ENCODE data around the gene PIK3CA. TPM values are rescaled to one million over a fixed set of nuclear protein-coding genes. Genes with fewer than 3 reads are reported as not detected.
A peak's percentile ranks its signal among the peaks of the same experiment; 100 is the strongest.
"Not testable (repeated sequence)": the region's sequence is repeated elsewhere in the genome, so short reads cannot be mapped to it uniquely, and the experiment has no call there.

The PIK3CA gene
- total and polyA plus RNA-seq, 2 experiments from 2014 or later = 8.3 to 22.5 TPM

DNA sequence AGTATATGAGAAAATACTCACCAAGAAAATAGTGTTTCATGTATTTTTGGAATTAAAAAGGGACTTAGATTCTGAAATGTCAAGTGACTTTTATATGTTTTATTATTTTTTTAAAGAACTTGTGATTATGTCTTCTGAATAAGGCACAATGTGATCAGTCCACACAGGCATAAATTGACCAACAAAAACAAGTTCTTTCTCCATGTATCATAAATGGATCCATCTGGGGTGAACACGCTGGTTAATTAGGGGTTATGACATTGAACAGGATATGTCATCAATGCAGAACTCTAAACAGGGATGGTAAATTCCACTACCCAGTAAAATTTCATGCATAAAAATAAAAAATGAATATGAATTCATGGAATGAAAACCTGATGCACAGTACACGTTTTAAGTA lies 31.3 kb upstream of the PIK3CA start:
- peak; percentile 2 for DNase-seq
- Histone ChIP-seq H3K4me2 (ENCODE audit: unreplicated experiment) (no peak overlapping the region), H3K79me2 (ENCODE audit: insufficient read depth) (no peaks in the 10 kb centered on the region), H4K20me1 (ENCODE audit: insufficient read depth) (no peaks in the 10 kb centered on the region), H3K9ac (no peak overlapping the region), H3K27me3 (replicated peaks; ENCODE audit: insufficient read depth) (no peaks in the 10 kb centered on the region), H3K4me1 (ENCODE audit: insufficient read depth) (peaks cover 16% of the 10 kb centered on the region), H3K27ac (no peak overlapping the region), H2AFZ (no peak overlapping the region), H3K4me3 (no peak overlapping the region), H3K36me3 (ENCODE audit: low read depth) (no peaks in the 10 kb centered on the region), H3F3A (ENCODE audit: insufficient read depth) (peaks cover 6% of the 10 kb centered on the region; the same call in 1 of the 2 replicates), H3K9me2 (ENCODE audit: insufficient read depth) (no peaks in the 10 kb centered on the region), H3K9me3 (ENCODE audit: low read depth) (no peaks in the 10 kb centered on the region)
- 31 to 32% methylated on average over 2 of the region's 2 CpGs for WGBS, 2 experiments (ENCODE audit: low coverage in 1 of 2, low lambda C conversion rate in 2 of 2, missing lambda C conversion rate in 2 of 2)
- in situ Hi-C loops (cut with MboI) = no loop called here
- TF ChIP-seq EZH2phosphoT487 (IDR thresholded peaks at IDR 0.05; ENCODE audit: insufficient read depth, low read depth) (no peak), EZH2 (IDR thresholded peaks at IDR 0.05; ENCODE audit: insufficient read depth, poor library complexity, severe bottlenecking) (no peak)

DNA sequence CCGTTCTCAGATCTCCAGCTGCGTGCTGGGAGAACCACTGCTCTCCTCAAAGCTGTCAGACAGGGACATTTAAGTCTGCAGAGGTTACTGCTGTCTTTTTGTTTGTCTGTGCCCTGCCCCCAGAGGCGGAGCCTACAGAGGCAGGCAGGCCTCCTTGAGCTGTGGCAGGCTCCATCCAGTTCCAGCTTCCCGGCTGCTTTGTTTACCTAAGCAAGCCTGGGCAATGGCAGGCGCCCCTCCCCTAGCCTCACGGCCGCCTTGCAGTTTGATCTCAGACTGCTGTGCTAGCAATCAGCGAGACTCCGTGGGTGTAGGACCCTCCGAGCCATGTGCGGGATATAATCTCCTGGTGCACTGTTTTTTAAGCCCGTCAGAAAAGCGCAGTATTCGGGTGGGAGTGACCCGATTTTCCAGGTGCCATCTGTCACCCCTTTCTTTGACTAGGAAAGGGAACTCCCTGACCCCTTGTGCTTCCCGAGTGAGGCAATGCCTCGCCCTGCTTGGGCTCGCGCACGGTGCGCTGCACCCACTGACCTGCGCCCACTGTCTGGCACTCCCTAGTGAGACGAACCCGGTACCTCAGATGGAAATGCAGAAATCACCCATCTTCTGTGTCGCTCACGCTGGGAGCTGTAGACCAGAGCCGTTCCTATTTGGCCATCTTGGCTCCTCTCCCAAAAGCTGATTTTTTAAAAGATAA lies 15.8 kb upstream of the PIK3CA start:
- 73 to 77% methylated on average over 25 to 27 of the region's 27 CpGs for WGBS, 2 experiments (ENCODE audit: low coverage in 1 of 2, low lambda C conversion rate in 2 of 2, missing lambda C conversion rate in 2 of 2)
- H3K4me2 ChIP-seq (ENCODE audit: unreplicated experiment); H3K4me1 ChIP-seq (ENCODE audit: insufficient read depth); DNase-seq; H2AFZ ChIP-seq; H3K27me3 ChIP-seq (replicated peaks; ENCODE audit: insufficient read depth); H3K36me3 ChIP-seq (ENCODE audit: low read depth); H3K9ac ChIP-seq; H3K79me2 ChIP-seq (ENCODE audit: insufficient read depth); H3K27ac ChIP-seq; H3K4me3 ChIP-seq; H3F3A ChIP-seq (ENCODE audit: insufficient read depth); H3K9me2 ChIP-seq (ENCODE audit: insufficient read depth); H4K20me1 ChIP-seq (ENCODE audit: insufficient read depth); H3K9me3 ChIP-seq (ENCODE audit: low read depth); in situ Hi-C loops (cut with MboI): not testable (repeated sequence)

DNA sequence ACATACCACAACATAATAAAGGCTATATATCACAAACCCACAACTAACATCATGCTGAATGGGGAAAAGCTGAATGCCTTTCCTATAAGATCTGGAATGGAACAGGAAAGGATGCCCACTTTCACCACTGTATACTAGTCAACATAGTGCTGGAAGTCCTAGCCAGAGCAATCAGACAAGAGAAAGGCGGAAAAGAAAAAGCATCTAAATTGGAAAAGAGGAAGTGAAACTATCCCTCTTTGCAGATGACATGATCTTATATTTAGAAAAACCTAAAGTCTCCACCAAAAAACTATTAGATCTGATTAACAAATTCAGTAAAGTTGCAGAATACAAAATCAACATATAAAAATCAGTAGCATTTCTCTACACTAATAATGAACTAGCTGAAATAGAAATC lies 14.6 kb upstream of the PIK3CA start:
- no peak overlapping the region for H3K4me2 ChIP-seq (ENCODE audit: unreplicated experiment)
- no peak overlapping the region for H3K9ac ChIP-seq
- no peak overlapping the region for H3K4me3 ChIP-seq
- no peaks in the 10 kb centered on the region for H3K4me1 ChIP-seq (ENCODE audit: insufficient read depth)
- no peaks in the 10 kb centered on the region for H3K9me3 ChIP-seq (ENCODE audit: low read depth)
- H2AFZ ChIP-seq = no peak overlapping the region
- no peaks in the 10 kb centered on the region for H4K20me1 ChIP-seq (ENCODE audit: insufficient read depth)
- no peaks in the 10 kb centered on the region for H3K36me3 ChIP-seq (ENCODE audit: low read depth)
- H3K27ac ChIP-seq = no peak overlapping the region
- in situ Hi-C loops (cut with MboI) = no loop called here
- no peak for TF ChIP-seq EZH2phosphoT487 (IDR thresholded peaks at IDR 0.05; ENCODE audit: insufficient read depth, low read depth)
- no peak for TF ChIP-seq EZH2 (IDR thresholded peaks at IDR 0.05; ENCODE audit: insufficient read depth, poor library complexity, severe bottlenecking)
- H3K27me3 ChIP-seq (replicated peaks; ENCODE audit: insufficient read depth) = no peaks in the 10 kb centered on the region
- no peaks in the 10 kb centered on the region for H3K79me2 ChIP-seq (ENCODE audit: insufficient read depth)
- no peaks in the 10 kb centered on the region for H3K9me2 ChIP-seq (ENCODE audit: insufficient read depth)
- no peaks in the 10 kb centered on the region for H3F3A ChIP-seq (ENCODE audit: insufficient read depth)
- no peak for DNase-seq
- WGBS, 2 experiments (ENCODE audit: low coverage in 1 of 2, low lambda C conversion rate in 2 of 2, missing lambda C conversion rate in 2 of 2) = 82 to 96% methylated on average over 1 of the region's 1 CpG

DNA sequence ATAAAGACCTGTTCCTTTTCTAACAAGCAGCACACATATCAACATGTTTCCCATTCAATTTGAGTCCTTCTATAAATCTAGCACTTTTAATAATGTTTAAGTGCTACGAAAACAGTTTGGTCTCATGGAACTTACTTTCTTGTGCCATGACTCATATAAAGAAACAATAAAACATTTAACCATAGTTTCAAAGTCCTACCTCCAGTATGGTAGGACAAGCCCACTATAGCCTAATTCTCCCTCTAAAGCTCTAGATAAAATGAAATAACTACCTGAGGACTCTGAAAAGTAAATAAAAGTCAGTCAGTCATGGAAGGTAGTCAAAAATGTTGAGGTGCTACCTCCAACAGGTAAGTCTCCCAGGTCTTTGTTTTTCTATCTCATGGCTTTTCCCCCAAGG lies 12.0 kb upstream of the PIK3CA start:
- H2AFZ ChIP-seq = no peak overlapping the region
- in situ Hi-C loops (cut with MboI) = no loop called here
- H3K9ac ChIP-seq = no peak overlapping the region
- H3K79me2 ChIP-seq (ENCODE audit: insufficient read depth) = no peaks in the 10 kb centered on the region
- WGBS, 2 experiments (ENCODE audit: low coverage in 1 of 2, low lambda C conversion rate in 2 of 2, missing lambda C conversion rate in 2 of 2) = 79 to 85% methylated on average over 1 of the region's 1 CpG
- H3K4me1 ChIP-seq (ENCODE audit: insufficient read depth) = no peaks in the 10 kb centered on the region
- no peaks in the 10 kb centered on the region for H3K9me2 ChIP-seq (ENCODE audit: insufficient read depth)
- H3K36me3 ChIP-seq (ENCODE audit: low read depth) = no peaks in the 10 kb centered on the region
- H3K9me3 ChIP-seq (ENCODE audit: low read depth) = no peaks in the 10 kb centered on the region
- H3K27me3 ChIP-seq (replicated peaks; ENCODE audit: insufficient read depth) = no peaks in the 10 kb centered on the region
- H3K4me3 ChIP-seq = no peak overlapping the region
- no peaks in the 10 kb centered on the region for H3F3A ChIP-seq (ENCODE audit: insufficient read depth)
- H3K4me2 ChIP-seq (ENCODE audit: unreplicated experiment) = no peak overlapping the region
- TF ChIP-seq EZH2phosphoT487 (IDR thresholded peaks at IDR 0.05; ENCODE audit: insufficient read depth, low read depth) (no peak), EZH2 (IDR thresholded peaks at IDR 0.05; ENCODE audit: insufficient read depth, poor library complexity, severe bottlenecking) (no peak)
- H3K27ac ChIP-seq = no peak overlapping the region
- H4K20me1 ChIP-seq (ENCODE audit: insufficient read depth) = no peaks in the 10 kb centered on the region
- DNase-seq = no peak

DNA sequence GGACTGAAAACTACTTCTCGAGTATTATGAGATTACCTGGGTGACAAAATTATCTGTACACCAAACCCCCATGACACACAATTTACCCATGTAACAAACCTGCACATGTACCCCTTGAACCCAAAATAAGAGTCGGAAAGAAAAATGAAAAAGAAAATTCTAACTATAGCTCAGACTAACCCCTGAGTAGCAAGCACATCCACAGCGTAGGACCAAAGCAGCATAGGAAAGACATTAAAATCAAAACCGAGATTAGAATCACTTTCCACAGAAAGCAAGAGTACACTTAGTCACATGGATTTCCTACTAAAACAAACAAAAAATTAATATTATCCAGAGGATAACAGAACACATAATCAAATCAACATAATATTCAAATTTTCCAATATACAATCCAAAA lies 6.3 kb upstream of the PIK3CA start:
- H3K4me1 ChIP-seq (ENCODE audit: insufficient read depth) = no peaks in the 10 kb centered on the region
- no peaks in the 10 kb centered on the region for H3K27me3 ChIP-seq (replicated peaks; ENCODE audit: insufficient read depth)
- H3K4me3 ChIP-seq = no peak overlapping the region
- no peak overlapping the region for H3K4me2 ChIP-seq (ENCODE audit: unreplicated experiment)
- in situ Hi-C loops (cut with MboI) = no loop called here
- H3K79me2 ChIP-seq (ENCODE audit: insufficient read depth) = no peaks in the 10 kb centered on the region
- no peaks in the 10 kb centered on the region for H3K9me2 ChIP-seq (ENCODE audit: insufficient read depth)
- TF ChIP-seq EZH2 (IDR thresholded peaks at IDR 0.05; ENCODE audit: insufficient read depth, poor library complexity, severe bottlenecking) (no peak), EZH2phosphoT487 (IDR thresholded peaks at IDR 0.05; ENCODE audit: insufficient read depth, low read depth) (no peak)
- H3K27ac ChIP-seq = no peak overlapping the region
- peak overlapping the region; percentile 54; the same call in 1 of the 2 replicates for H2AFZ ChIP-seq
- no peaks in the 10 kb centered on the region for H3K36me3 ChIP-seq (ENCODE audit: low read depth)
- no peak for DNase-seq
- H3F3A ChIP-seq (ENCODE audit: insufficient read depth) = peaks cover 2% of the 10 kb centered on the region; the same call in 1 of the 2 replicates
- no peak overlapping the region for H3K9ac ChIP-seq
- no peaks in the 10 kb centered on the region for H4K20me1 ChIP-seq (ENCODE audit: insufficient read depth)
- no peaks in the 10 kb centered on the region for H3K9me3 ChIP-seq (ENCODE audit: low read depth)
- WGBS, 2 experiments (ENCODE audit: low coverage in 1 of 2, low lambda C conversion rate in 2 of 2, missing lambda C conversion rate in 2 of 2) = 78 to 86% methylated on average over 4 of the region's 4 CpGs

All from GM23248 (cell line).